PC-9 (cell line): ENCODE results near the gene LSM3. TPM values are rescaled to one million over a fixed set of nuclear protein-coding genes. Genes with fewer than 3 reads are reported as not detected.
A peak's percentile ranks its signal among the peaks of the same experiment; 100 is the strongest.

ENCODE experiments used
- BruUV-seq: library from RNA; stranded (reverse); fragments of 400-500 nt; replicated peaks from 2 replicates; lab custom pipeline; 2021; lab: Mats Ljungman, UMichigan
- CTCF ChIA-PET: fragments of 300-600 bp; sonication (Branson Sonifier 250); formaldehyde crosslinking; loops from one replicate; lab custom pipeline; 2022; ENCODE audit warnings: antibody characterized with exemption; lab: Charles Lee
- POLR2A ChIA-PET: fragments of 300-600 bp; sonication (Branson Sonifier 250); formaldehyde crosslinking; loops from one replicate; lab custom pipeline; 2022; ENCODE audit warnings: antibody characterized with exemption; ENCODE audit not compliant: unreplicated experiment; lab: Charles Lee
- DNase-seq, 2 experiments: peaks; one replicate each; pipeline versions ENCODE4 v3.0.0 to v3.0.0-alpha.2; 2015 to 2022; ENCODE audit warnings: mixed read lengths in 1 of 2
- H2AFZ ChIP-seq: fragments of 200-600 bp; sonication (generic); 2 replicates; pipeline ENCODE4 v1.8.1; 2017; ENCODE audit warnings: antibody characterized with exemption
- H3F3A ChIP-seq: fragments of 200-600 bp; sonication (generic); 2 replicates; pipeline ENCODE4 v1.8.1; 2017; ENCODE audit warnings: antibody characterized with exemption, mild to moderate bottlenecking, low read depth; ENCODE audit not compliant: insufficient read depth
- H3K27ac ChIP-seq: fragments of 200-600 bp; sonication (generic); 2 replicates; pipeline ENCODE4 v1.6.1; 2016; ENCODE audit warnings: mixed run types
- H3K27me3 ChIP-seq: fragments of 200-600 bp; sonication (generic); 2 replicates; pipeline ENCODE4 v1.6.1; 2016; ENCODE audit warnings: low read depth, mixed run types; ENCODE audit not compliant: insufficient read depth
- H3K36me3 ChIP-seq: fragments of 200-600 bp; sonication (generic); 2 replicates; pipeline ENCODE4 v1.6.1; 2016; ENCODE audit warnings: low read depth, mixed run types
- H3K4me1 ChIP-seq: fragments of 200-600 bp; sonication (generic); replicated peaks from 2 replicates; pipeline ENCODE4 v1.6.1; 2016; ENCODE audit warnings: mixed run types; ENCODE audit not compliant: insufficient read depth
- H3K4me2 ChIP-seq: fragments of 200-600 bp; sonication (generic); 2 replicates; pipeline ENCODE4 v1.6.1; 2017; ENCODE audit warnings: mixed run types
- H3K4me3 ChIP-seq: fragments of 200-600 bp; sonication (generic); 2 replicates; pipeline ENCODE4 v1.6.1; 2016; ENCODE audit warnings: mixed run types
- H3K79me2 ChIP-seq: fragments of 200-600 bp; sonication (generic); 2 replicates; pipeline ENCODE4 v1.6.1; 2017; ENCODE audit warnings: low read depth, mixed run types
- H3K9me2 ChIP-seq: fragments of 200-600 bp; sonication (generic); 2 replicates; pipeline ENCODE4 v1.8.1; 2017; ENCODE audit warnings: mild to moderate bottlenecking; ENCODE audit not compliant: insufficient read depth
- H3K9me3 ChIP-seq: fragments of 200-600 bp; sonication (generic); 2 replicates; pipeline ENCODE4 v1.8.1; 2016; ENCODE audit warnings: low read depth; ENCODE audit not compliant: insufficient read depth
- H4K20me1 ChIP-seq: fragments of 200-600 bp; sonication (generic); 2 replicates; pipeline ENCODE4 v1.8.1; 2017; ENCODE audit not compliant: insufficient read depth
- EZH2 ChIP-seq: fragments of 200-600 bp; sonication (generic); IDR thresholded peaks from 2 replicates; pipeline ENCODE4 v1.8.0; 2017; ENCODE audit warnings: antibody characterized with exemption, low read depth
- intact Hi-C: fragments of 100-400 bp; cut with micrococcal nuclease; formaldehyde crosslinking; loops from one replicate; pipeline ENCODE4 v1.10.0; 2022; ENCODE audit not compliant: unreplicated experiment
- total RNA-seq: library from RNA; stranded (reverse); gene quantifications from 2 replicates; pipeline ENCODE4 v1.2.3, GENCODE V29; 2021
- TF ChIP-seq, protein P1 (sequence below): fragments of 200-600 bp; sonication (generic); conservative IDR thresholded peaks from 2 replicates; pipeline ENCODE4 v1.6.1; 2017; ENCODE audit warnings: mixed run types, antibody characterized with exemption, mild to moderate bottlenecking, moderate library complexity

Gene LSM3
- total RNA-seq, 1 experiment from 2014 or later = 18.3 TPM

- H3K9me3 ChIP-seq = peaks cover 26% of the 10 kb centered on the region
- no peaks in the 10 kb centered on the region for H3K79me2 ChIP-seq
- H3F3A ChIP-seq = peaks cover 53% of the 10 kb centered on the region
- H3K4me3 ChIP-seq = no peak overlapping the region
- ChIA-PET POLR2A (interaction anchor here (0.6 to 0.7 kb wide), 2 partner anchors 34 to 257 kb away, joined by 4 to 7 read pairs; no protein-coding TSS in a partner anchor), CTCF (interaction anchor here (0.6 to 1.2 kb wide), 2 partner anchors 20 to 30 kb away, joined by 3 to 6 read pairs; no protein-coding TSS in a partner anchor)
- H3K4me2 ChIP-seq = peak overlapping the region; percentile 89
- no peaks in the 10 kb centered on the region for H3K27me3 ChIP-seq
- H3K27ac ChIP-seq = peak overlapping the region; percentile 86
- BruUV-seq = no TSS peak
- intact Hi-C loops = no loop called here
- H3K36me3 ChIP-seq = no peaks in the 10 kb centered on the region
- no peaks in the 10 kb centered on the region for H4K20me1 ChIP-seq
- DNase-seq = peak in 1 of 2 experiments; percentile 49
- TF ChIP-seq EZH2 = no peak
- TF ChIP-seq, protein P1, sequence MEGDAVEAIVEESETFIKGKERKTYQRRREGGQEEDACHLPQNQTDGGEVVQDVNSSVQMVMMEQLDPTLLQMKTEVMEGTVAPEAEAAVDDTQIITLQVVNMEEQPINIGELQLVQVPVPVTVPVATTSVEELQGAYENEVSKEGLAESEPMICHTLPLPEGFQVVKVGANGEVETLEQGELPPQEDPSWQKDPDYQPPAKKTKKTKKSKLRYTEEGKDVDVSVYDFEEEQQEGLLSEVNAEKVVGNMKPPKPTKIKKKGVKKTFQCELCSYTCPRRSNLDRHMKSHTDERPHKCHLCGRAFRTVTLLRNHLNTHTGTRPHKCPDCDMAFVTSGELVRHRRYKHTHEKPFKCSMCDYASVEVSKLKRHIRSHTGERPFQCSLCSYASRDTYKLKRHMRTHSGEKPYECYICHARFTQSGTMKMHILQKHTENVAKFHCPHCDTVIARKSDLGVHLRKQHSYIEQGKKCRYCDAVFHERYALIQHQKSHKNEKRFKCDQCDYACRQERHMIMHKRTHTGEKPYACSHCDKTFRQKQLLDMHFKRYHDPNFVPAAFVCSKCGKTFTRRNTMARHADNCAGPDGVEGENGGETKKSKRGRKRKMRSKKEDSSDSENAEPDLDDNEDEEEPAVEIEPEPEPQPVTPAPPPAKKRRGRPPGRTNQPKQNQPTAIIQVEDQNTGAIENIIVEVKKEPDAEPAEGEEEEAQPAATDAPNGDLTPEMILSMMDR = no peak
- no peaks in the 10 kb centered on the region for H3K9me2 ChIP-seq
- no peak overlapping the region for H2AFZ ChIP-seq
- peaks cover 58% of the 10 kb centered on the region for H3K4me1 ChIP-seq
Observed at GRCh38 chr3:14222900-14223594, 44.4 kb downstream of the LSM3 start.

- H3K4me2 ChIP-seq = peak overlapping the region; percentile 89
- CTCF ChIA-PET = interaction anchor here (0.6 to 1.2 kb wide), 2 partner anchors 20 to 29 kb away, joined by 3 to 6 read pairs; no protein-coding TSS in a partner anchor
Observed at GRCh38 chr3:14223595-14223994, 45.0 kb downstream of the LSM3 start.

DNA sequence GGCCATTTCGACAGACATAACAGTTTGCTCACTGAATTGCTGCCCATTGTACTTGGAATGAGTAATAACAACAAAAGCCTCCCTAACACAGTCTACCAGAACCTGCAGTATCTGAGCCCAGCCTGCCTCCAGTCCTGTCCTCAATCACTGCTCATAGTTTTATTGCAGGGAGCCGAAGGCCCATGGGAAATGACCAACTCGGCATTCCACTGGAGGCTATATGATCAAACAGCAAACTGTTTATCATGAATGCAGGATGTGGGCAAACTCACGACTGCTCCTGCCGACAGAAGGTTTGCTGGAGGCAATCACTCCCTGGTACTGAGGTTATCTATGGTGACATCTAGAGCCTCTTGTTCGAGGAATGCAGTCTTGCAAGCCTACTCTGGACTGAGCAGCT, 46.3 kb downstream of the LSM3 start:
- Histone ChIP-seq H2AFZ (peak overlapping the region; percentile 59; the same call in 1 of the 2 replicates), H3K4me1 (peaks cover 77% of the 10 kb centered on the region), H3K27ac (peak overlapping the region; percentile 86), H3K4me3 (peak overlapping the region; percentile 49; the same call in 1 of the 2 replicates), H3K4me2 (peak overlapping the region; percentile 89), H3F3A (peaks cover 71% of the 10 kb centered on the region), H3K79me2 (no peaks in the 10 kb centered on the region), H4K20me1 (no peaks in the 10 kb centered on the region), H3K27me3 (no peaks in the 10 kb centered on the region), H3K36me3 (no peaks in the 10 kb centered on the region), H3K9me2 (no peaks in the 10 kb centered on the region), H3K9me3 (peaks cover 20% of the 10 kb centered on the region)
- peak; percentile 77 to 93 for DNase-seq
- TF ChIP-seq, protein P1 = no peak
- TF ChIP-seq EZH2 = no peak
- POLR2A ChIA-PET = interaction anchor here (0.6 kb wide), 1 partner anchor 27 kb away, joined by 3 read pairs; no protein-coding TSS in a partner anchor
- intact Hi-C loops = loop anchor here (1.0 to 2.0 kb wide), 7 partner anchors 9 to 207 kb away; partner anchors contain the start of gene SLC6A6
- no TSS peak for BruUV-seq
- CTCF ChIA-PET = no interaction called here

More at GRCh38 chr3:14223595-14223994, 45.0 kb downstream of the LSM3 start:
- Histone ChIP-seq H3K27ac (peak overlapping the region; percentile 86), H3K4me3 (no peak overlapping the region), H3K36me3 (no peaks in the 10 kb centered on the region), H3K9me2 (no peaks in the 10 kb centered on the region), H2AFZ (no peak overlapping the region), H3K4me1 (peaks cover 64% of the 10 kb centered on the region), H3F3A (peaks cover 59% of the 10 kb centered on the region), H3K79me2 (no peaks in the 10 kb centered on the region), H3K9me3 (peaks cover 26% of the 10 kb centered on the region), H4K20me1 (no peaks in the 10 kb centered on the region), H3K27me3 (no peaks in the 10 kb centered on the region)
- TF ChIP-seq, protein P1 = no peak
- no peak for TF ChIP-seq EZH2
- POLR2A ChIA-PET = interaction anchor here (0.7 kb wide), 1 partner anchor 33 kb away, joined by 4 read pairs; no protein-coding TSS in a partner anchor
- DNase-seq = peak in 1 of 2 experiments; percentile 77
- BruUV-seq = no TSS peak
- intact Hi-C loops = no loop called here
